ENCODE results near the gene CEP170B.
"Not testable (repeated sequence)": the region's sequence is repeated elsewhere in the genome, so short reads cannot be mapped to it uniquely, and the experiment has no call there.

The CEP170B gene

DNA sequence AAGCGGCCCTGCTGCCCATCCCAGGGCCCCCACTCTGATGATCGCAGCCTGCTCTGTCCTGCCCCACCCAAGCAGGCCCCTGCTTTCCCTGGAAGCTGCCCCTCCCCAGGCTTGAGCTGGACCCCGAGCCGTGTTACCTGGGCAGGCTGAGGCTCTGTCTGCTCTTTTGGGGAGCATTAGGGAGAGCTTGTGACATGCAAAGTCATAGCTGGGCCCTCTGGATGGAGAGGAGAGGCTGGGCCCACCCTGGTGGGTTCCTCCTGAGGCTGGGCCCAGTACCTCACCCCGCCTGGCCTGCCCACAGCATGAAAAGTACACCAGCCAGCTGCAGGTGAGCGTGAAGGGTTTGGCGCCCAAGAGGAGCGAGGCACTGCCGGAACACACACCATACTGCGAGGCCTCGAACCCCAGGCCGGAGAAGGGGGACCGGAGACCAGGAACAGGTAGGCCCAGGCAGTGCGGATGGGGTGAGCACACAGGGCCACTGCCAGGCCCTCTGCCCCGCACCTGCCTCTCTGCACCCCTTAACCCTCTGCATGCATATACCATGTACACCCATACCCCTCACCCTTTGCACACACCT lies 15.0 kb downstream of the CEP170B start:
- DNase-seq, result no peak

GRCh38 chr14:104880584-104881210 lies 15.6 kb downstream of the CEP170B start:
- no peak for DNase-seq

- no peak for DNase-seq
Measured at GRCh38 chr14:104881369-104881979, 16.4 kb downstream of the CEP170B start.

DNA sequence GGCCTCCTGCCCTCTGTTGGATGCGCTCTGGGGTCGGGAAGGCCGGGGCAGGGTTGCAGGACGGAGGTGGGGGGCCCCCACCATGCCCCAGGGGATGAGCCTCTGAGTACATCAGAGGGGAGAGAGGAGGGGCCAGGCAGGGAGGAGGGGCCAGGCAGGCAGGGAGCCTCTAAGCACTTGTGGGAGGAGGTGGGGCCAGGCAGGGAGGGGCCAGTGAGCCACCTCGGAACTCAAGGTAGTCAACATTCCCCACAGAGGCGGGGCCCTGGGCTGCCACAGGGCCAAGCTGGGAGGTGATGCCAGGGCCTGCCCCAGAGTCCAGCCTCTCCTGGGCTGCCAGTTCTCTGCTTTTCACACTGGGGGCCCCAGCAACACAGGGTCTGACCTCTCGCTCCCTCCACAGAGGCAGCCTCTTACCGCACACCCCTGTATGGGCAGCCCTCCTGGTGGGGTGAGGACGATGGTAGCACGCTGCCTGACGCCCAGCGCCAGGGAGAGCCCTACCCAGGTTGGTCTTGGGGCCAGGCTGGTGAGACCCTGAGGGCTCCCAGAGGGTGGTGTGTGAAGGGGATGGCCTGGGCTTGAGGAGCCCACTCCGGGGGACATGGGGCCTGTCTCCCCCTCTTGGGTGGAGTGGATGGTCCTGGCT lies 17.4 kb downstream of the CEP170B start:
- peak; percentile 24 for DNase-seq

GRCh38 chr14:104882991-104883660 lies 18.1 kb downstream of the CEP170B start:
- no peak for DNase-seq

DNA sequence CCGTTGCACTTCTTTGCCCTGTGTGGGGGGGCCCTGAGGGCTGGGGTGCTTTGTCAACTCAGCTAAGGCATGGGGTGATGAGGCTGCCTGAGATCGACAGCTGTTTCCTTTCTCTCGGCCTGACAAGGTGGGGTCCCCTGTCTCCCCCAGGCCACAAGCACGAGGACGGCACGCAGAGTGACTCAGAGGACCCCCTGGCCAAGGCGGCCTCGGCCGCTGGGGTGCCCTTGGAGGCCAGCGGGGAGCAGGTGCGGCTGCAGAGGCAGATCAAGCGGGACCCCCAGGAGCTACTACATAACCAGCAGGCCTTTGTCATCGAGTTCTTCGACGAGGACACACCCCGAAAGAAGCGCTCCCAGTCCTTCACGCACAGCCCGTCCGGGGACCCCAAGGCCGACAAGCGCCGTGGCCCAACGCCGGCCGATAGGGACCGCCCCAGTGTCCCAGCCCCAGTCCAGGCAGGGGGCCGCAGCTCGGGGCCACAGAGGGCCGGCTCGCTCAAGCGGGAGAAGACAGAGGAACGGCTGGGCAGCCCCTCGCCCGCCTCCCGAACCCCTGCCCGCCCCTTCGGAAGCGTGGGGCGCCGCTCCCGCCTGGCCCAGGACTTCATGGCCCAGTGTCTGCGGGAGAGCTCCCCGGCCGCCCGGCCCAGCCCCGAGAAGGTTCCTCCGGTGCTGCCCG lies 18.8 kb downstream of the CEP170B start:
- no peak for DNase-seq

- not testable (repeated sequence) for DNase-seq
Measured at GRCh38 chr14:104884381-104884780, 19.3 kb downstream of the CEP170B start.

DNA sequence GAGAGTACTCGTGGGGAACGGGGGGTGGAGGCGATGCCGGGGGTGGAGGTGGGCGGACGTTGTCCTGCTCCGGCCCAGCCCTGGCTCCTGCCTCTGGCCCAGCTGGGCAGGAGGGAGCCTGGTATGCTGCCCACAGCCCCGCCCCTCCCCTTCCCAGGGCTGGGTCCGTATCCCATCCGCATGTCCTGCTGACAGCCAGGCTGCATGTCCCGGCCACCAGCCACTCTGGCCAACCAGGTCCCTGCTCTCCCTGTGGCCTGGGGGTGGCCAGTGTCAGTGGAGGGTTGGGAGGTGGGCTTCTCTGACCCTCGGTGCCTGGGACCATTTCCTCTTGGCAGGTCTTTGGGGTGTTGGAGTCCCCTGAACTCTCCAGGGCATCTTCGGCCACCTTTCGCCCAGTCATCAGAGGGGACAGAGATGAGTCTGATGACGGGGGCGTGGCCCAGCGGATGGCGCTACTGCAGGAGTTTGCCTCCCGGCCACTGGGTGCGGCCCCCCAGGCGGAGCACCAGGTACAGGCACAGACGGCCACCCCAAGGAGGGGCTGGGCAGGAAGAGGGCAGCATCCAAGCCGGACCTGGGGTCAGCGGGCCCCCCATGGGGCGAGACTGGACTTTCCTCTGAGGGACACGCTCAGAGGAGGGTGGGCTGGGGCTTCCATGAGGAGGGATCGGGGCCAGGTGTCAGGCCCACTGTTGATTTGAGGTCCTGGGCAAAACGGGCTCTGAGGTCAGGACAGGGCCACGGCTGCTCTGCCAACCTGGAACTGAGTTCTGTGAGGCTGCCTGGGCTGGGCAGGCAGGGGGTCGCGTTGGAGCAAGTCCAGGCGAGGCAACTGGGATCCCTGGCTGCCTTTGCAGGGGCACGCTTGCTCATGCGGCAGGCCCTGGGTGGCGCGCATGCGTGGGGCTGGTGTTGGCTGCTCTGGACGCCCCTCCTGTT lies 20.2 kb downstream of the CEP170B start:
- no peak for DNase-seq

DNA sequence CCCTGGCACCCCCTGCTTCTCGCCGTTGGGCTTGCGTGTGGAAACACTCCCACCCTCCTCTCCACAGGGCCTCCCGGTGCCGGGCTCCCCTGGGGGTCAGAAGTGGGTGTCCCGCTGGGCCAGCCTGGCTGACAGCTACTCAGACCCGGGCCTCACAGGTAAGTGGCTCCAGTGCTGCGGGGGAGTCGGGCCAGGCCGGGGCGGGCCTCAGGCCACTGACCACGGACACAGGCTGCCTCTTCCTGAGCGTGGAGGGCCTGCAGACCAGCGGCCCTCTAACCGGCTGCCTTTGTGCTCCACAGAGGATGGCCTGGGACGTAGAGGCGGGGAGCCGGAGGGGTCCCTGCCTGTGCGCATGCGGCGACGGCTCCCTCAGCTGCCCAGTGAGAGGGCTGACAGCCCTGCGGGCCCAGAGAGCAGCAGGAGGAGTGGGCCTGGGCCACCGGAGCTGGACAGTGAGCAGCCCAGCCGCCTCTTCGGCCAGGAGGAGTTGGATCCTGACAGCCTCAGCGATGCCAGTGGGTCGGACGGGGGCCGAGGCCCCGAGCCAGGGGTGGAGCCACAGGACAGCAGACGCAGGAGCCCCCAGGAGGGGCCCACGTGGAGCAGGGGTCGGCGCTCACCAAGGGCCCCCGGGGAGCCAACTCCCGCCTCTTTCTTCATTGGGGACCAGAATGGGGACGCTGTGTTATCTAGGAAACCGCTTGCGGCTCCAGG lies 21.1 kb downstream of the CEP170B start:
- DNase-seq, result no peak

DNA sequence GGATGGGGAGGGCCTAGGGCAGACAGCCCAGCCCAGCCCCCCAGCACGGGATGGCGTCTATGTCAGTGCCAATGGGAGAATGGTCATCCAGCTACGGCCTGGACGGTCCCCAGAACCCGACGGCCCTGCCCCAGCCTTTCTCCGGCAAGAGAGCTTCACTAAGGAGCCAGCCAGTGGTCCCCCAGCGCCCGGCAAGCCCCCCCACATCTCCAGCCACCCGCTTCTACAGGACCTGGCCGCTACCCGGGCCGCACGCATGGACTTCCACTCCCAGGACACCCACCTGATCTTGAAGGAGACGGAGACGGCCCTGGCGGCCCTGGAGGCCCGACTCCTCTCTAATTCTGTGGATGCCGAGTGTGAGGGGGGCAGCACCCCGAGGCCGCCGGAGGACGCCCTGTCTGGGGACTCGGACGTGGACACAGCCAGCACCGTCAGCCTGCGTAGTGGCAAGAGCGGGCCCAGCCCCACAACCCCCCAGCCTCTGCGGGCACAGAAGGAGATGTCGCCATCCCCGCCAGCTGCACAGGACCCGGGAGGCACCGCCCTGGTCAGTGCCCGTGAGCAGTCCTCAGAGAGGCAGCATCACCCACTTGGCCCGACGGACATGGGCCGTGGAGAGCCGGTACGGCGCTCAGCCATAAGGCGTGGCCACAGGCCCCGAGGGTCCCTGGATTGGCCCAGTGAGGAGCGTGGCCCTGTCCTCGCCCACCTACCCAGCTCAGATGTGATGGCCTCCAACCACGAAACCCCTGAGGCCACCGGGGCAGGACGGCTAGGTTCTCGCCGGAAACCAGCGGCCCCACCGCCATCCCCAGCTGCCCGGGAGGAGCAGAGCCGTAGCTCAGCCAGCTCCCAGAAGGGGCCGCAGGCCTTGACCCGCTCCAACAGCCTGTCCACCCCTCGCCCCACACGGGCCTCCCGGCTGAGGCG lies 21.9 kb downstream of the CEP170B start:
- DNase-seq, result no peak

- DNase-seq, result no peak
Measured at GRCh38 chr14:104887623-104888488, 22.8 kb downstream of the CEP170B start.

DNA sequence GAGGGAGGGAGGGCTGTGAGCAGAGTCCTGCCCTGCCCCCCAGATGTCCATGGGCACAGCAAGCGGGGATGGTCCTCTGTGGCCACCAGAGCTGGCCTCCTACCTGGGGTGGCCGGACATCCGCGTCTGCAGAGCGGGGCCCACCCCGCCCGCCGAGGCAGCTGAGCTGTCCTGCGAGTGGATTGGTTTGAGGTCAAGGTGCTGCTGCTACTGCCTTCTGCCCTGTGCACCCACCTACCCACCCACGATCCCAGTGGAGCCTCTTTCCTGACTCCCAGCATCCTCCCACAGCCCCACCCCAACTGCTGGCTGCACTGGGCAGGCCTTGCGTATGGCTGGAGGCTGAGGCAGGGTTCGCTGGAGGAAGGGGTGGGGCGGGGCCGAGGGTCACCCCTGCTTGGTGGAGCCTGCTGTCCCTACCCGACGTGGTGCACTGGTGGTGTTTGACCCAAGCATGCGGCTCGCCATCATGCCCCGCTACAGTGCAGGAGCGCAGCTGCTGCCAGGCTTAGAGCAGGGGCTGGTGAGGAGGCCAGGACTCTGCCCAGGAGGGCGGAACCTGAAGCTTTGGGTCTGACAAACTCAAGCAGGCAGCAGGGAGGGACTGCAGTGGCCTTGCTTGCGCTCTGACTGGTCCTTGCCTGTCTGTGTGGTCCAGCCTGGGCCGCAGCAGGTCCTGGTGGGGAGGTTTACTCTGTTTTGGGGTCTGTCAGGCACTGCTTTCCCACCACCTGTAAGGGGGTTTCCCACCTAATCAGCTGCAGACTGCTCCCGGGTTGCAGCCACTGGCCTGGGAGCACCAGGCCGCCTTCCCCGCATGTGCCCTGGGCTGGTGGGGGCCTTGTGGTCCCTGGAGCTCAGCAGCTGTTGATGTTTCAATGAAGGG lies 23.7 kb downstream of the CEP170B start:
- no peak for DNase-seq

DNA sequence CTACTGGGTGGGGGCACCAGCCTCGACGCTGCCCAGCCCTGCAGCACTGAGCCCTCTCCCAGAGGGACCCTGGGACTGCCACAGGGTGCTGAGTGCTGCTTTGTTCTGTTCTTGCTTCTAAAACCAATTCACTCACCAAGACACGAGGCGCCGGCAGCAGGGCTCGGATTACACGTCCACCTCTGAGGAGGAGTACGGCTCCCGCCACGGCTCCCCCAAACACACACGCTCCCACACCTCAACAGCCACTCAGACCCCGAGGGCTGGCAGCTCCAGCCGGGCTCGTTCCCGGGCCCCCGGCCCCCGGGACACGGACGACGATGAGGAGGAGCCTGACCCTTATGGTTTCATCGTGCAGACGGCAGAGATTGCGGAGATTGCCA lies 24.3 kb downstream of the CEP170B start:
- DNase-seq, result no peak

- not testable (repeated sequence) for DNase-seq
Measured at GRCh38 chr14:104890292-104890691, 25.2 kb downstream of the CEP170B start.

DNA sequence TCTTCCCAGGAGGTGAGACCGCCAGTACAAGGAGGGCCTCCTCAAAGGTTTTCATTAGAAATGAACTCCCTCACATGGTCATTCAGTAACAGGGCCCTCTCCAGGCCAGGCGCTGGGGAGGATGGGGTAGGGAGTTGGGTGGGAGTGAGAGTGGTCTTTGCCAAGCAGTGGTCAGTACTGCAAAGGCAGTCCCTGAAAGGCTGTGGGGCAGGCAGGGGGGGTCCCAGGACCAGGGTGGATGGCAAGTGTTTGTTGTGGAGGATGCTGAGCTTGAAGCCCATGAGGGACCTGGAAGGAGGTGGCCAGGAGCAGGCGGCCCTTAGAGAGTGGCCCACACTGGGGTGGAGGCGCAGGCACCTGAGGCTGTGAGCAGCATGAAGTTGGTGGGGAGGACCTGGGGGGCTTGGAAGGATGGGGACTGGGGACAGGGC lies 26.1 kb downstream of the CEP170B start:
- DNase-seq, result no peak

DNA sequence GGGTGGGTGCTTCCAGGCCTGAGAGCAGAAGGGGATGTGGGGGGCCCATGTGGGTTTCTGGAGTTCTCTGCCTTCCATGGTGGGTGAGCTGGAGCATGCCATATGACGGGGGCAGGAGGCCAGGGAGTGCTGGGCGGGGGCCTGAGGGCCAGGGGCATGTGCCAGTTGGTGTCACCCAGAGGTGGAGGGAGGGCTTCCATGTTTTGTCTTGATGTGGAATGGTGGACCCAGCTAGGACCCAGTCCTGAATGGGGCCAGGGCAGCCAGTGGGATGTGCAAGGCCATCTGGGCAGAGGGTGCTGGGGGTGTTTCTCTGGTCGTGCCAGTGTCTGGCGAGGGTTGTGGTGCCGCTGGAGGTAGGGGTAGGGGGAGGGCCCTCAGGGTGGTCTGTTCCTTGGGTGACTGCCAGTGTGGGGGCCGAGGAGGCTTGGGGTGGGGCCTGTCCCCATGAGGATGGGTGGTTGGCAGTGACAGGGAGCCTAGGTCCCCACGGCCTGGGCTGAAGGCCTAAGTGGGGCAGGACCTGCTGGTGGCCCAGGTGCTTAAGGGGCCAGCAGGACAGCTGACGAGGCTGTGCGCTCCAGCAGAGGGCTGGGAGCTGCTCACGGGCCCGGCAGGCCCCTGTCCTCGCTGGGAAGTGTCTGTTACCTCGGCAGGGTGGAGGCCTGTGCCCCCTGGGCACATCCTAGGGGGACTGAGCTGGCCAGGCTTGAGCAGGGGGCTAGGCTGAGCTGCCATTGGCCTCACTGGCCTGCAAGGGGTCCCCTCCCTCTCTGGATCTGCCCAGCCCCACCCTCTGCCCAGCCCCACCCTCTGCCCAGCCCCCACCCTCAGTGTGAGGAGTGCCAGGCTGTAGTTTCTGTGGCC lies 26.8 kb downstream of the CEP170B start:
- no peak for DNase-seq

Data from activated CD4-positive, alpha-beta T cell treated with anti-CD3 and anti-CD28 coated beads, Interleukin-2, Interleukin-6, amounts not matched to agents 100 ng/mL and 50 ng/mL, durations not matched to agents 16 hours and 8 hours (primary cell).